Measurements from ENCODE around the gene STH. TPM values are rescaled to one million over a fixed set of nuclear protein-coding genes. Genes with fewer than 3 reads are reported as not detected.
A peak's percentile ranks its signal among the peaks of the same experiment; 100 is the strongest.

STH gene
- total and polyA plus RNA-seq, 7 donors, result 0.25 to 2.0 (median 0.26) TPM; not detected in 4

- intact Hi-C loops (cut with DNase I), result no loop called here
- 81 to 98% (median 85%) methylated on average over 2 of the region's 2 CpGs for WGBS, 3 donors
Observed at GRCh38 chr17:45968732-45969131, 30.3 kb upstream of the STH start.

GRCh38 chr17:45969726-45970125 is 29.3 kb upstream of the STH start:
- DNase-seq, result no peak
- TF ChIP-seq CTCF (IDR thresholded peaks at IDR 0.05), result no peak
- WGBS, 3 donors, result 85 to 89% (median 86%) methylated on average over 2 of the region's 2 CpGs
- peaks cover 0 to 45% of the 10 kb centered on the region in 2 donors for H3K36me3 ChIP-seq (ENCODE audit: insufficient read depth in 1 of 2, low read depth in 1 of 2)
- no peak overlapping the region for H3K4me3 ChIP-seq
- peaks cover 33% of the 10 kb centered on the region for H3K4me1 ChIP-seq
- no peaks in the 10 kb centered on the region for H3K9me3 ChIP-seq
- H3K27ac ChIP-seq, result no peak overlapping the region
- peaks cover 0 to 3% (median 0%) of the 10 kb centered on the region in 3 donors for H3K27me3 ChIP-seq (ENCODE audit: insufficient read depth in 3 of 3, low read length in 2 of 3)
- intact Hi-C loops (cut with DNase I), result no loop called here
- no peak for ATAC-seq

More at GRCh38 chr17:45968732-45969131, 30.3 kb upstream of the STH start:
- no peak for TF ChIP-seq CTCF (IDR thresholded peaks at IDR 0.05)
- H3K36me3 ChIP-seq (ENCODE audit: insufficient read depth in 1 of 2, low read depth in 1 of 2), result peaks cover 0 to 45% of the 10 kb centered on the region in 2 donors
- ATAC-seq, result no peak
- no peak for DNase-seq
- no peak overlapping the region for H3K27ac ChIP-seq
- H3K9me3 ChIP-seq, result no peaks in the 10 kb centered on the region
- peaks cover 0 to 3% (median 0%) of the 10 kb centered on the region in 3 donors for H3K27me3 ChIP-seq (ENCODE audit: insufficient read depth in 3 of 3, low read length in 2 of 3)
- no peak overlapping the region for H3K4me3 ChIP-seq
- peaks cover 23% of the 10 kb centered on the region for H3K4me1 ChIP-seq

GRCh38 chr17:45970659-45971058 is 28.4 kb upstream of the STH start:
- DNase-seq (no peak), ATAC-seq (no peak)
- TF ChIP-seq CTCF (IDR thresholded peaks at IDR 0.05), result no peak
- Histone ChIP-seq H3K36me3 (ENCODE audit: insufficient read depth in 1 of 2, low read depth in 1 of 2) (peaks cover 0 to 45% of the 10 kb centered on the region in 2 donors), H3K27ac (no peak overlapping the region), H3K4me3 (no peak overlapping the region), H3K4me1 (peaks cover 35% of the 10 kb centered on the region), H3K9me3 (no peaks in the 10 kb centered on the region), H3K27me3 (ENCODE audit: insufficient read depth in 3 of 3, low read length in 2 of 3) (peaks cover 0 to 3% (median 0%) of the 10 kb centered on the region in 3 donors)
- intact Hi-C loops (cut with DNase I), result no loop called here
- 98 to 100% (median 98%) methylated on average over 3 of the region's 3 CpGs for WGBS, 3 donors

DNA sequence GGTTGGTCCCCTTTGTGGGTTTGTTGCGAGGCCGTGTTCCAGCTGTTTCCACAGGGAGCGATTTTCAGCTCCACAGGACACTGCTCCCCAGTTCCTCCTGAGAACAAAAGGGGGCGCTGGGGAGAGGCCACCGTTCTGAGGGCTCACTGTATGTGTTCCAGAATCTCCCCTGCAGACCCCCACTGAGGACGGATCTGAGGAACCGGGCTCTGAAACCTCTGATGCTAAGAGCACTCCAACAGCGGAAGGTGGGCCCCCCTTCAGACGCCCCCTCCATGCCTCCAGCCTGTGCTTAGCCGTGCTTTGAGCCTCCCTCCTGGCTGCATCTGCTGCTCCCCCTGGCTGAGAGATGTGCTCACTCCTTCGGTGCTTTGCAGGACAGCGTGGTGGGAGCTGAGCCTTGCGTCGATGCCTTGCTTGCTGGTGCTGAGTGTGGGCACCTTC is 27.3 kb upstream of the STH start:
- 62 to 72% (median 63%) methylated on average over 14 of the region's 14 CpGs for WGBS, 3 donors
- no peak for TF ChIP-seq CTCF (IDR thresholded peaks at IDR 0.05)

GRCh38 chr17:45972531-45972930 is 26.5 kb upstream of the STH start:
- 93 to 95% (median 93%) methylated on average over 3 of the region's 3 CpGs for WGBS, 3 donors
- Histone ChIP-seq H3K4me3 (no peak overlapping the region), H3K9me3 (no peaks in the 10 kb centered on the region), H3K27ac (peak overlapping the region; percentile 78), H3K36me3 (ENCODE audit: insufficient read depth in 1 of 2, low read depth in 1 of 2) (peaks cover 0 to 39% of the 10 kb centered on the region in 2 donors), H3K4me1 (peaks cover 41% of the 10 kb centered on the region), H3K27me3 (ENCODE audit: insufficient read depth in 3 of 3, low read length in 2 of 3) (peaks cover 0 to 3% (median 0%) of the 10 kb centered on the region in 3 donors)
- no peak for ATAC-seq
- intact Hi-C loops (cut with DNase I), result no loop called here
- no peak for TF ChIP-seq CTCF (IDR thresholded peaks at IDR 0.05)
- DNase-seq, result no peak

More for the DNA sequence above, 27.3 kb upstream of the STH start:
- H3K4me1 ChIP-seq, result peaks cover 34% of the 10 kb centered on the region
- DNase-seq (peak in 1 of 2 donors; percentile 35), ATAC-seq (no peak)
- no peak overlapping the region for H3K4me3 ChIP-seq
- H3K9me3 ChIP-seq, result no peaks in the 10 kb centered on the region
- H3K27ac ChIP-seq, result no peak overlapping the region
- intact Hi-C loops (cut with DNase I), result no loop called here
- H3K27me3 ChIP-seq (ENCODE audit: insufficient read depth in 3 of 3, low read length in 2 of 3), result peaks cover 0 to 3% (median 0%) of the 10 kb centered on the region in 3 donors
- peaks cover 0 to 45% of the 10 kb centered on the region in 2 donors for H3K36me3 ChIP-seq (ENCODE audit: insufficient read depth in 1 of 2, low read depth in 1 of 2)

All from psoas muscle (tissue), 8 donors.